DND-41 (cell line): ENCODE results near the gene ACOX3.

ENCODE experiments used
- ATAC-seq: fragments of 200-7000 bp; cut with Tn5 transposase; 3 replicates; pipeline ENCODE4 v1.9.1; 2021; ENCODE audit warnings: low read depth; ENCODE audit not compliant: insufficient read depth
- DNase-seq: peaks from one replicate; pipeline ENCODE4 v3.0.0-alpha.2; 2020
- H2AFZ ChIP-seq: 2 replicates; pipeline ENCODE4 v1.6.0; 2012; ENCODE audit warnings: low read depth, low read length
- H3K27ac ChIP-seq: 2 replicates; pipeline ENCODE4 v1.5.1; 2012; ENCODE audit warnings: low read length, inconsistent platforms
- H3K27me3 ChIP-seq: fragments of 200-600 bp; sonication (generic); 2 replicates; pipeline ENCODE4 v1.6.0; 2012; ENCODE audit warnings: low read length, mild to moderate bottlenecking, inconsistent platforms; ENCODE audit not compliant: insufficient read depth, poor library complexity
- H3K36me3 ChIP-seq: 2 replicates; pipeline ENCODE4 v1.5.1; 2012; ENCODE audit warnings: low read length, inconsistent platforms; ENCODE audit not compliant: insufficient read depth
- H3K4me1 ChIP-seq: 2 replicates; pipeline ENCODE4 v1.5.1; 2012; ENCODE audit warnings: mild to moderate bottlenecking, low read length; ENCODE audit not compliant: insufficient read depth
- H3K4me2 ChIP-seq: 2 replicates; pipeline ENCODE4 v1.6.0; 2012; ENCODE audit warnings: mild to moderate bottlenecking, moderate library complexity, low read length, inconsistent platforms; ENCODE audit not compliant: insufficient read depth
- H3K4me3 ChIP-seq, 2 experiments: fragments of 200-600 bp in 1 of 2; shearing (Covaris generic) in 1 of 2; 2 replicates each; pipeline ENCODE4 v1.5.1; 2012 to 2016; ENCODE audit warnings: inconsistent platforms in 2 of 2, low read length in 2 of 2, mild to moderate bottlenecking in 2 of 2, low read depth in 1 of 2, moderate library complexity in 1 of 2
- H3K79me2 ChIP-seq: 2 replicates; pipeline ENCODE4 v1.6.0; 2012; ENCODE audit warnings: low read length, inconsistent platforms; ENCODE audit not compliant: insufficient read depth
- H3K9ac ChIP-seq: 2 replicates; pipeline ENCODE4 v1.6.0; 2012; ENCODE audit warnings: low read depth, mild to moderate bottlenecking, inconsistent platforms, low read length, moderate library complexity
- H3K9me3 ChIP-seq: 2 replicates; pipeline ENCODE4 v1.5.1; 2012; ENCODE audit warnings: low read length, moderate library complexity, mild to moderate bottlenecking, inconsistent platforms; ENCODE audit not compliant: insufficient read depth, severe bottlenecking
- H4K20me1 ChIP-seq: 2 replicates; pipeline ENCODE4 v1.6.0; 2012; ENCODE audit warnings: low read length; ENCODE audit not compliant: insufficient read depth
- EZH2 ChIP-seq: IDR thresholded peaks from 3 replicates; pipeline ENCODE4 v1.6.1; 2012; ENCODE audit warnings: borderline replicate concordance, low read depth, mild to moderate bottlenecking, moderate library complexity, low read length, inconsistent platforms; ENCODE audit not compliant: severe bottlenecking
- TF ChIP-seq, protein P1 (sequence below): IDR thresholded peaks from 2 replicates; pipeline ENCODE4 v1.5.1; 2012; ENCODE audit warnings: borderline replicate concordance, low read length, moderate library complexity, mild to moderate bottlenecking; ENCODE audit not compliant: poor library complexity, severe bottlenecking; ENCODE audit errors: extremely low read depth

The ACOX3 gene

DNA sequence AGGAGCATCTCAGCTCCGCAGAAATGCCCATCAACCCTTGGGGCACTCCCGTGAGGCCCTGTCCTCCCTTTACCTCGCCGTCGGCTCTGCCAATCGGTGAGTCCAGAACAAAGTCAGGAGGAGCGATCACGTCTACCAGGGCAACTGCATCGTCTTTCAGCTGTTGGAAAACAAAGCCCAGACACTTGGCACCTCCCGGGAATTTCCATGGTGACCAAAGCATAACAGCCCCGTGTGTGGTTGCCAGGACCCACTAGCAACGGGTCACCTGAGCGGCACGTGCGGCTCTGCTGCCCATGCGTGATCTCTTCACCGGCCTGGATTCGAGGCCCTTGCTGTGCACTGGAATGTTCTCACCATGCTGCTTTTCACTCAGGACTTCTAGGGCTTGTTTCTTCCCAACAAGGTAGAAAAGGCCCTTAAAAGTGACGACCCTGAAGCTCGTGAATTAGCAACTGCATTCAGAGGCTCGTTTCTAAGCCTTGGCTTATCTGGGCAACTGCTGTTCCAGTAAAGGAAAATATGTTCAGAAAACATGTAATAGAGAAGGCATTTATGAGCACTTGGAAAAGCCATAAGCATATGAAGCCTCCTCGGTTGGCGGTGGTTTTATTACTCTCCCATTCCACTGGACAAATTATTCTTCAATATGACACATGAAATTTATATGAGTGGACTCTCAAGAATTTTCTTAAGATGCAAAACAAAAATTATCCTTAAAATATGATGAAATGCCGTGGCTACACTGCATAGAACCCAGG lies 69.5 kb downstream of the ACOX3 start:
- H3K9me3 ChIP-seq: no peaks in the 10 kb centered on the region
- H3K79me2 ChIP-seq: no peaks in the 10 kb centered on the region
- H3K4me1 ChIP-seq: no peaks in the 10 kb centered on the region
- ATAC-seq: no peak
- peaks cover 1% of the 10 kb centered on the region for H3K36me3 ChIP-seq
- H3K9ac ChIP-seq: no peak overlapping the region
- no peak overlapping the region for H3K4me2 ChIP-seq
- H3K4me3 ChIP-seq: no peak overlapping the region
- no peak overlapping the region for H2AFZ ChIP-seq
- DNase-seq: no peak
- no peaks in the 10 kb centered on the region for H3K27me3 ChIP-seq
- no peak overlapping the region for H3K27ac ChIP-seq
- TF ChIP-seq, protein P1, sequence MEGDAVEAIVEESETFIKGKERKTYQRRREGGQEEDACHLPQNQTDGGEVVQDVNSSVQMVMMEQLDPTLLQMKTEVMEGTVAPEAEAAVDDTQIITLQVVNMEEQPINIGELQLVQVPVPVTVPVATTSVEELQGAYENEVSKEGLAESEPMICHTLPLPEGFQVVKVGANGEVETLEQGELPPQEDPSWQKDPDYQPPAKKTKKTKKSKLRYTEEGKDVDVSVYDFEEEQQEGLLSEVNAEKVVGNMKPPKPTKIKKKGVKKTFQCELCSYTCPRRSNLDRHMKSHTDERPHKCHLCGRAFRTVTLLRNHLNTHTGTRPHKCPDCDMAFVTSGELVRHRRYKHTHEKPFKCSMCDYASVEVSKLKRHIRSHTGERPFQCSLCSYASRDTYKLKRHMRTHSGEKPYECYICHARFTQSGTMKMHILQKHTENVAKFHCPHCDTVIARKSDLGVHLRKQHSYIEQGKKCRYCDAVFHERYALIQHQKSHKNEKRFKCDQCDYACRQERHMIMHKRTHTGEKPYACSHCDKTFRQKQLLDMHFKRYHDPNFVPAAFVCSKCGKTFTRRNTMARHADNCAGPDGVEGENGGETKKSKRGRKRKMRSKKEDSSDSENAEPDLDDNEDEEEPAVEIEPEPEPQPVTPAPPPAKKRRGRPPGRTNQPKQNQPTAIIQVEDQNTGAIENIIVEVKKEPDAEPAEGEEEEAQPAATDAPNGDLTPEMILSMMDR: no peak
- no peak for TF ChIP-seq EZH2
- H4K20me1 ChIP-seq: no peaks in the 10 kb centered on the region

DNA sequence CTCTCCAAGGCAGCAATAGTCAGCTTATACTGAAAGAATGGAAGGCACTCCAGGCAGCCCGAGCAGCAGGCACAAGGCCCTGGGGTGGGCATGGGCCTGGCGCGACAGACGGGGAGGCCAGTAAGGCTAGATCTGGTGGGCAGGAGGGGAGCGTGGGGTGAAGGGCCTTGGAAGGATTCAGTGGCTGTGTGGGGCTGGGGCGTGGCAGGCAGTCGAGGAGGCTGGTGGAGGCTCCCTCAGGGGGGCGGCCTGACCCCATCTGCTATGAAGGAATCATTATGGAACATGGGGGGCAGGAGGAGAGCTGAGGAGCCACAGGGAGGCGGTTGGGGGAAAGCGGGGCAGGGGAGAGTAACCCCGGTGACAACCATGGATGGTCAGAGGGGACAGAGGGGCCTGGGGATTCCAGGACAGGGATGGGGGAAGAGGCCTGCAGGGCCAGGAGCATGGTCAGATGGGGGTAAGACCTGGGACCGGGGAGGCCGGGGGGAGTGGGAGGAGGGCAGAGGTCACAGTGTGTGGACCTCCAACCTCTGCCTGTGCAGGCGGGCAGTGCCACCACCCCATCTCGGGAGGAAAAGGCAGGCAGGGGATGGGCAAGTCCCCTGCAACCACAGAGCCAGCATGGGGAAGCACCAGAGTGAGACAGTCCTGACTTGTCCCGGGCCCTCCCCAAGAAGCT lies 70.3 kb downstream of the ACOX3 start:
- TF ChIP-seq, protein P1: no peak
- TF ChIP-seq EZH2: no peak
- H3K4me3 ChIP-seq: no peak overlapping the region
- no peaks in the 10 kb centered on the region for H3K4me1 ChIP-seq
- no peak overlapping the region for H3K27ac ChIP-seq
- no peaks in the 10 kb centered on the region for H3K27me3 ChIP-seq
- H3K4me2 ChIP-seq: no peak overlapping the region
- no peaks in the 10 kb centered on the region; the same call in 1 of the 2 replicates for H4K20me1 ChIP-seq
- no peak for DNase-seq
- ATAC-seq: no peak
- no peaks in the 10 kb centered on the region for H3K9me3 ChIP-seq
- H3K79me2 ChIP-seq: no peaks in the 10 kb centered on the region
- H3K36me3 ChIP-seq: peaks cover 5% of the 10 kb centered on the region
- H3K9ac ChIP-seq: no peak overlapping the region
- no peak overlapping the region for H2AFZ ChIP-seq

DNA sequence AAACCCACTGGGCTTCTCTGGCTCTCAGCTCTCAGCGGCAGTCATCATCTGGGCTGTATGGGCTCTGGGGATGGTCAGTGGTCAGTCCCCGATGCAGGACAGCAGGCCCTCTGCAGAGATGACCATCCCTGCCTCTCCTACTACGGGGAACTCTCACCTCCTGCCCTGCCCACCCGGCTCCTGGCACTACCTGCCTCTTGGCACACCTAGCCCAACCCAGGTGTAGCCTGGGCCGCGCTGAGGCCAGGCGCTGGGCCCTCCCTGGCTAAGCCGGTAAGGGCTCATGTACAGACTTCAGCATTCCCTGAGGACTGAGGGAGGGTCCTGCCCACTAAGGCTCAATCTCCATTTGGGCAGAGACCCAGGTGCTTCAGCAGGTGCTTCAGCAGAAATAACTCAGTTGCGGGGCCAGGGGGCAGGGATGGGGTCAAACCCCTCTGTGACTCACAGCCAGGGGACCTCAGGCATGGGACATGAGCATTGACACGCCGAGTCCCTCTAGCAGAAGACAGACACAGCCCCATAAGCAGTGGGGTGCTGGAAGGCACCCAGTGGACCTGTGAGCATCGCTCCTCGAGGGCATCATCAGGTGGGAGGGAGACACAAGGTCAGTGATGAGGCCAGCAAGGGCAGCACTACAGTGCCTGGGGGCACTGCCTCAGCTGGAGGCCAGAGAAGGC lies 71.0 kb downstream of the ACOX3 start:
- H3K27ac ChIP-seq: no peak overlapping the region
- H3K36me3 ChIP-seq: peaks cover 5% of the 10 kb centered on the region
- no peak overlapping the region for H3K9ac ChIP-seq
- no peak for ATAC-seq
- no peak overlapping the region for H3K4me2 ChIP-seq
- DNase-seq: no peak
- H3K4me3 ChIP-seq: no peak overlapping the region
- TF ChIP-seq, protein P1: no peak
- no peak for TF ChIP-seq EZH2
- H3K4me1 ChIP-seq: no peaks in the 10 kb centered on the region
- no peaks in the 10 kb centered on the region for H3K9me3 ChIP-seq
- no peak overlapping the region for H2AFZ ChIP-seq
- no peaks in the 10 kb centered on the region; the same call in 1 of the 2 replicates for H4K20me1 ChIP-seq
- H3K79me2 ChIP-seq: no peaks in the 10 kb centered on the region
- H3K27me3 ChIP-seq: no peaks in the 10 kb centered on the region
